H1 (cell line): ENCODE results near the gene EZH2. TPM values are rescaled to one million over a fixed set of nuclear protein-coding genes. Genes with fewer than 3 reads are reported as not detected.

ENCODE experiments used
- PHF8 ChIP-seq: fragments of 200-600 bp; sonication (generic); conservative IDR thresholded peaks from 2 replicates; pipeline ENCODE4 v1.7.1; 2012; ENCODE audit warnings: low read depth, mild to moderate bottlenecking, inconsistent platforms, low read length, moderate library complexity
- polyA plus RNA-seq, 7 experiments: library from polyadenylated mRNA; depleted of rRNA in 3 of 7; stranded (reverse) in 5 of 7; unstranded in 2 of 7; fragments of >200 nt in 5 of 7; fragments of 200-250 nt in 2 of 7; gene quantifications; 1 replicate in 5 of 7; 2 replicates in 1 of 7; 4 replicates in 1 of 7; pipeline versions ENCODE4 v1.2.1 to v1.2.3, GENCODE V29; 2011 to 2013; ENCODE audit warnings: missing spikeins in 2 of 7, mixed read lengths in 2 of 7
- total RNA-seq: library from RNA; stranded (reverse); fragmentation: NEBNext Ultra II Directional; extraction: Animal tissue kit (Norgen Biotek cat#: 25700); gene quantifications from 2 replicates; pipeline ENCODE4 v1.2.1, GENCODE V29; 2021

Gene EZH2
- total and polyA plus RNA-seq, 2 of the 8 experiments (the other 6 are each of a cell fraction or from before 2014, with no cell fraction given), result 28.9 to 49.0 TPM

DNA sequence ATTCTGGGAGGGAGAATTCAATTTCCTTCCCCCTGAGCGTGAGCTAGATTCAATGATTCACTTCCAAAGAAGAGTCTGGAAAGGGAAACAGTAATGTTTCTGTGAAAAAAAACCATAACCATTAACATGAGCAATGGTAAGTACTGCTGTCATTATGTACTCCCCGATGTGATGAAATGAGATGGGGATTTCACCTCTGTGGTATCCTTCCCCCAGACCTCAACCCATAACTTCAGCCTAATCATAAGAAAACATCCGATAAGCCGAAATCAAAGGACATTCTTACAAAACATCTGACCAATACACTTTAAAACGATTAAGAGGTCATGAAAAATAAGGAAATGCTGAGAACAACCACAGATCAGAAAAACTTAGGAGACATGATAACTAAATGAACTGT, 27.2 kb downstream of the EZH2 start (continued):
- TF ChIP-seq PHF8, result no peak
- TF ChIP-seq, all 59 proteins: peak for 0
